H9 (cell line): Measurements from ENCODE around the gene ATAD1. TPM values are rescaled to one million over a fixed set of nuclear protein-coding genes. Genes with fewer than 3 reads are reported as not detected.

Experiments
- DNase-seq: peaks from one replicate; pipeline ENCODE4 v3.0.0-alpha.2; 2017
- H2AFZ ChIP-seq: one replicate; pipeline ENCODE4 v1.6.1; 2013; ENCODE audit warnings: mild to moderate bottlenecking, low read length, control low read depth, moderate library complexity
- H2AK5ac ChIP-seq: 2 replicates; pipeline ENCODE4 v1.6.1; 2013; ENCODE audit warnings: low read length, control low read depth, mixed read lengths; ENCODE audit not compliant: insufficient read length
- H2BK120ac ChIP-seq: one replicate; pipeline ENCODE4 v1.6.1; 2013; ENCODE audit warnings: low read depth, mild to moderate bottlenecking, low read length, control low read depth, inconsistent platforms; ENCODE audit not compliant: poor library complexity, severe bottlenecking
- H2BK12ac ChIP-seq: 2 replicates; pipeline ENCODE4 v1.6.1; 2013; ENCODE audit warnings: low read length, control low read depth, mixed read lengths, low read depth; ENCODE audit not compliant: insufficient read length
- H2BK15ac ChIP-seq: 2 replicates; pipeline ENCODE4 v1.6.1; 2013; ENCODE audit warnings: low read depth, low read length, control low read depth
- H2BK20ac ChIP-seq: one replicate; pipeline ENCODE4 v1.6.1; 2013; ENCODE audit warnings: low read depth, mild to moderate bottlenecking, low read length, control low read depth, inconsistent platforms; ENCODE audit not compliant: poor library complexity, severe bottlenecking
- H2BK5ac ChIP-seq: 2 replicates; pipeline ENCODE4 v1.6.1; 2013; ENCODE audit warnings: low read length, control low read depth, mixed read lengths; ENCODE audit not compliant: insufficient read length
- H3K14ac ChIP-seq: 2 replicates; pipeline ENCODE4 v1.6.1; 2013; ENCODE audit warnings: low read length, control low read depth; ENCODE audit not compliant: insufficient read depth
- H3K18ac ChIP-seq: 2 replicates; pipeline ENCODE4 v1.6.1; 2013; ENCODE audit warnings: low read depth, mild to moderate bottlenecking, mixed read lengths, low read length, control low read depth; ENCODE audit not compliant: insufficient read length
- H3K23ac ChIP-seq: 2 replicates; pipeline ENCODE4 v1.6.1; 2013; ENCODE audit warnings: low read length, control low read depth, mixed read lengths, low read depth; ENCODE audit not compliant: insufficient read length
- H3K23me2 ChIP-seq: 2 replicates; pipeline ENCODE4 v1.6.1; 2013; ENCODE audit warnings: low read depth, mild to moderate bottlenecking, mixed read lengths, low read length, control low read depth; ENCODE audit not compliant: insufficient read length, poor library complexity, severe bottlenecking
- H3K27ac ChIP-seq: 2 replicates; pipeline ENCODE4 v1.5.1; 2013; ENCODE audit warnings: low read length, control low read depth, mixed read lengths, low read depth; ENCODE audit not compliant: insufficient read length
- H3K27me3 ChIP-seq: 2 replicates; pipeline ENCODE4 v1.6.1; 2013; ENCODE audit warnings: low read length, control low read depth, inconsistent platforms; ENCODE audit not compliant: insufficient read depth
- H3K4ac ChIP-seq: 2 replicates; pipeline ENCODE4 v1.6.1; 2013; ENCODE audit warnings: low read depth, mild to moderate bottlenecking, control low read depth, inconsistent platforms, low read length, moderate library complexity
- H3K4me1 ChIP-seq: 2 replicates; pipeline ENCODE4 v1.6.1; 2013; ENCODE audit warnings: low read length, control low read depth, inconsistent platforms; ENCODE audit not compliant: insufficient read depth
- H3K4me2 ChIP-seq: 2 replicates; pipeline ENCODE4 v1.6.1; 2013; ENCODE audit warnings: low read length, control low read depth, mixed read lengths; ENCODE audit not compliant: insufficient read length, insufficient read depth
- H3K56ac ChIP-seq: 2 replicates; pipeline ENCODE4 v1.6.1; 2013; ENCODE audit warnings: low read depth, mild to moderate bottlenecking, mixed read lengths, low read length, control low read depth; ENCODE audit not compliant: insufficient read length
- H3K79me1 ChIP-seq: 2 replicates; pipeline ENCODE4 v1.6.1; 2013; ENCODE audit warnings: low read depth, mild to moderate bottlenecking, moderate library complexity, low read length, control low read depth, inconsistent platforms; ENCODE audit not compliant: insufficient read depth, poor library complexity, severe bottlenecking
- H3K79me2 ChIP-seq: 2 replicates; pipeline ENCODE4 v1.6.1; 2013; ENCODE audit warnings: low read length, control low read depth, inconsistent platforms; ENCODE audit not compliant: insufficient read depth
- H3K9ac ChIP-seq: 2 replicates; pipeline ENCODE4 v1.6.1; 2013; ENCODE audit warnings: low read length, control low read depth, mixed read lengths; ENCODE audit not compliant: insufficient read length; ENCODE audit errors: extremely low read depth
- H3K9me3 ChIP-seq: one replicate; pipeline ENCODE4 v1.6.1; 2013; ENCODE audit warnings: low read depth, low read length, inconsistent platforms; ENCODE audit not compliant: control insufficient read depth
- H3T11ph ChIP-seq: one replicate; pipeline ENCODE4 v1.6.1; 2013; ENCODE audit warnings: mild to moderate bottlenecking, low read length, control low read depth, inconsistent platforms
- H4K20me1 ChIP-seq: one replicate; pipeline ENCODE4 v1.6.1; 2013; ENCODE audit not compliant: control insufficient read depth, insufficient read length, insufficient read depth
- H4K5ac ChIP-seq: 2 replicates; pipeline ENCODE4 v1.6.1; 2013; ENCODE audit warnings: low read depth, mild to moderate bottlenecking, mixed read lengths, low read length, control low read depth; ENCODE audit not compliant: insufficient read length
- H4K8ac ChIP-seq: replicated peaks from 2 replicates; pipeline ENCODE4 v1.6.1; 2013; ENCODE audit warnings: low read length, control low read depth, mixed read lengths, low read depth; ENCODE audit not compliant: insufficient read length
- H4K91ac ChIP-seq: 2 replicates; pipeline ENCODE4 v1.6.1; 2013; ENCODE audit warnings: low read depth, mild to moderate bottlenecking, moderate library complexity, mixed read lengths, low read length, control low read depth; ENCODE audit not compliant: insufficient read length
- H3K27ac Mint-ChIP-seq, 3 experiments: 2 replicates in 2 of 3; 3 replicates in 1 of 3; pipeline ENCODE4 v1.8.0; 2020 to 2021; ENCODE audit warnings: mixed read lengths in 3 of 3, mild to moderate bottlenecking in 1 of 3, moderate library complexity in 1 of 3
- H3K27me3 Mint-ChIP-seq: 2 replicates; pipeline ENCODE4 v1.8.0; 2021; ENCODE audit warnings: low read depth, mild to moderate bottlenecking, moderate library complexity, mixed read lengths
- H3K36me3 Mint-ChIP-seq, 3 experiments: 2 replicates in 2 of 3; 3 replicates in 1 of 3; pipeline ENCODE4 v1.8.0; 2020 to 2021; ENCODE audit warnings: low read depth in 3 of 3, mixed read lengths in 3 of 3; ENCODE audit not compliant: insufficient read depth in 1 of 3
- H3K4me1 Mint-ChIP-seq, 2 experiments: 2 replicates each; pipeline ENCODE4 v1.8.0; 2020; ENCODE audit warnings: mixed read lengths in 2 of 2
- H3K4me3 Mint-ChIP-seq, 2 experiments: 2 replicates in 1 of 2; 3 replicates in 1 of 2; pipeline ENCODE4 v1.8.0; 2020 to 2021; ENCODE audit warnings: mild to moderate bottlenecking in 2 of 2, mixed read lengths in 2 of 2, moderate library complexity in 1 of 2
- H3K9me3 Mint-ChIP-seq, 2 experiments: 2 replicates in 1 of 2; 3 replicates in 1 of 2; pipeline ENCODE4 v1.8.0; 2020; ENCODE audit warnings: mild to moderate bottlenecking in 2 of 2, mixed read lengths in 2 of 2, moderate library complexity in 1 of 2
- WGBS: extraction: QIAGEN DNeasy Blood & Tissue Kit; methylation state at CpG from one replicate; pipeline ENCODE4 v1.1.7; 2013; ENCODE audit warnings: missing lambda C conversion rate, low lambda C conversion rate, mixed read lengths; ENCODE audit not compliant: insufficient read length; ENCODE audit errors: extremely low coverage; 5-methylcytosine and 5-hydroxymethylcytosine counted together
- total RNA-seq: library from RNA; stranded (reverse); gene quantifications from 2 replicates; pipeline ENCODE4 v1.2.1, GENCODE V29; 2021
- TF ChIP-seq, protein P1 (sequence below): fragments of 200-600 bp; sonication (generic); conservative IDR thresholded peaks from 3 replicates; pipeline ENCODE4 v1.8.0; 2021; ENCODE audit warnings: antibody characterized with exemption, mild to moderate bottlenecking

ATAD1 gene
- total RNA-seq, 1 experiment from 2014 or later: 38.7 TPM

- peak overlapping the region; percentile 53 to 96 for H3K4me3 Mint-ChIP-seq
- no peak overlapping the region for H2BK15ac ChIP-seq
- H3K9me3 Mint-ChIP-seq: no peaks in the 10 kb centered on the region
- TF ChIP-seq, protein P1, sequence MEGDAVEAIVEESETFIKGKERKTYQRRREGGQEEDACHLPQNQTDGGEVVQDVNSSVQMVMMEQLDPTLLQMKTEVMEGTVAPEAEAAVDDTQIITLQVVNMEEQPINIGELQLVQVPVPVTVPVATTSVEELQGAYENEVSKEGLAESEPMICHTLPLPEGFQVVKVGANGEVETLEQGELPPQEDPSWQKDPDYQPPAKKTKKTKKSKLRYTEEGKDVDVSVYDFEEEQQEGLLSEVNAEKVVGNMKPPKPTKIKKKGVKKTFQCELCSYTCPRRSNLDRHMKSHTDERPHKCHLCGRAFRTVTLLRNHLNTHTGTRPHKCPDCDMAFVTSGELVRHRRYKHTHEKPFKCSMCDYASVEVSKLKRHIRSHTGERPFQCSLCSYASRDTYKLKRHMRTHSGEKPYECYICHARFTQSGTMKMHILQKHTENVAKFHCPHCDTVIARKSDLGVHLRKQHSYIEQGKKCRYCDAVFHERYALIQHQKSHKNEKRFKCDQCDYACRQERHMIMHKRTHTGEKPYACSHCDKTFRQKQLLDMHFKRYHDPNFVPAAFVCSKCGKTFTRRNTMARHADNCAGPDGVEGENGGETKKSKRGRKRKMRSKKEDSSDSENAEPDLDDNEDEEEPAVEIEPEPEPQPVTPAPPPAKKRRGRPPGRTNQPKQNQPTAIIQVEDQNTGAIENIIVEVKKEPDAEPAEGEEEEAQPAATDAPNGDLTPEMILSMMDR: no peak
- no peak overlapping the region for H2BK120ac ChIP-seq
- H2AK5ac ChIP-seq: no peak overlapping the region
- no peaks in the 10 kb centered on the region for H3K4me1 ChIP-seq
- no peak overlapping the region for H3K27ac ChIP-seq
- no peaks in the 10 kb centered on the region for H3K27me3 ChIP-seq
- H3K4me1 Mint-ChIP-seq: peaks cover 19 to 20% of the 10 kb centered on the region in 2 experiments
- H3K14ac ChIP-seq: no peak overlapping the region
- no peak overlapping the region for H3K23ac ChIP-seq
- H3K4ac ChIP-seq: no peak overlapping the region
- H3K23me2 ChIP-seq: peaks cover 6% of the 10 kb centered on the region
- H3K18ac ChIP-seq: no peak overlapping the region
- no peak overlapping the region for H4K5ac ChIP-seq
- H3K56ac ChIP-seq: no peak overlapping the region
- H4K8ac ChIP-seq: no peak overlapping the region
- WGBS: no CpG with 5 or more reads among the region's 6 CpGs
- no peak for DNase-seq
- peaks cover 21% of the 10 kb centered on the region; the same call in 1 of the 2 replicates for H3K79me2 ChIP-seq
- H3K27me3 Mint-ChIP-seq: peaks cover 2% of the 10 kb centered on the region; the same call in 1 of the 2 replicates
- H3K9ac ChIP-seq: no peak overlapping the region
- no peaks in the 10 kb centered on the region for H3K9me3 ChIP-seq
- H2BK5ac ChIP-seq: no peak overlapping the region
- H3K36me3 Mint-ChIP-seq: peaks cover 2 to 3% (median 3%) of the 10 kb centered on the region in 3 experiments; a peak in 6 of 7 replicates
- no peak overlapping the region for H3K4me2 ChIP-seq
- H2BK20ac ChIP-seq: no peak overlapping the region
- no peaks in the 10 kb centered on the region for H3K79me1 ChIP-seq
- no peak overlapping the region for H2AFZ ChIP-seq
- no peak overlapping the region for H3K27ac Mint-ChIP-seq
- no peak overlapping the region for H2BK12ac ChIP-seq
- no peak overlapping the region for H3T11ph ChIP-seq
- H4K20me1 ChIP-seq: no peaks in the 10 kb centered on the region
- no peak overlapping the region for H4K91ac ChIP-seq
Measured at GRCh38 chr10:87819289-87819585, 1.2 kb upstream of the ATAD1 start.
